Vagina (tissue), 2 donors: ENCODE data around the gene NKPD1.

Experiments used
- POLR2A ChIP-seq, 2 donors: fragments of 450-650 bp; IDR thresholded peaks; one replicate each; pipeline ENCODE4 v1.6.1; 2017; ENCODE audit warnings: antibody characterized with exemption in 2 of 2, mild to moderate bottlenecking in 2 of 2, moderate library complexity in 2 of 2
- POLR2AphosphoS5 ChIP-seq, 2 donors: sonication (generic); formaldehyde crosslinking; IDR thresholded peaks; one replicate each; pipeline ENCODE4 v1.9.0; 2017; ENCODE audit warnings: antibody characterized with exemption in 2 of 2, mild to moderate bottlenecking in 2 of 2, low read depth in 1 of 2; ENCODE audit not compliant: insufficient read depth in 1 of 2
- TF ChIP-seq, protein P1 (sequence below), 3 experiments: fragments of 450-650 bp in 2 of 3; fragments of 200-600 bp in 1 of 3; sonication (generic) in 1 of 3; IDR thresholded peaks; one replicate each; pipeline ENCODE4 v1.5.1; 2017 to 2019; ENCODE audit warnings: antibody characterized with exemption in 3 of 3, mild to moderate bottlenecking in 2 of 3, moderate library complexity in 2 of 3

DNA sequence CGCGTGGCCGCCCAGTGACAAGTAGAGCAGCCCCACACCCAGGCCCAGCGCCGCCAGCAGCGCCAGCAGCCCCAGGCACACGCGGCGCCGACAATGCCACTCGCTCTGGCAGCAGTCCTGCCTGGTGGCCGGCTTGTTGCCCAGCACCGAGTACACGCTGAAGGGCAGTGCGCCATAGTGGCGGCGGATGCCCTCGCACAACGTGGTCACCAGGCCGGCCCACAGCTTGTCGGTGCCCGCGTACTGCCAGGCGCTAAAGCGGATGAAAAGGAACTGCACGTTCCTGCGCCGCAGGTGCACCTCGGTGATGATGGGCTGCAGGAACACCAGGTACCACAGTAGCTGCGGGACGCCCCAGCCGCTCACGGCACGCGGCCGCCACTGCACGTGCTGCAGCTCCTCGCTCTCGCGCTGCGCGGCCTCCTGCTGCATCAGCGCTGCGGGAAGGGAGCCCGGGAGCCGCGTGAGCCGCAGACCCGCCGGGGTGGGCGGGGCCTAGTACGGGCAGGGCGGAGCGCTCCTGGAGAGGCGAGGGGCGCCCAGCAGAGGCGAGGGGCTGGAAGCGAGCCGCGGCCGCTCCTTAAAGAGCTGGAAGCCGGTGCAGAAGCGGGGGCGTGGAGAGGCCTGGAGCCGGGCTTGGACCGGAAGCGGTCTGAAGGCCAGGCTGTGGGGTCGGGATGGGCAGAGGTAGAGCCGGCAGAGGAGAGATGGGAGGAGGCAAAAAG lies 7.3 kb downstream of the NKPD1 start:
- TF ChIP-seq, protein P1, sequence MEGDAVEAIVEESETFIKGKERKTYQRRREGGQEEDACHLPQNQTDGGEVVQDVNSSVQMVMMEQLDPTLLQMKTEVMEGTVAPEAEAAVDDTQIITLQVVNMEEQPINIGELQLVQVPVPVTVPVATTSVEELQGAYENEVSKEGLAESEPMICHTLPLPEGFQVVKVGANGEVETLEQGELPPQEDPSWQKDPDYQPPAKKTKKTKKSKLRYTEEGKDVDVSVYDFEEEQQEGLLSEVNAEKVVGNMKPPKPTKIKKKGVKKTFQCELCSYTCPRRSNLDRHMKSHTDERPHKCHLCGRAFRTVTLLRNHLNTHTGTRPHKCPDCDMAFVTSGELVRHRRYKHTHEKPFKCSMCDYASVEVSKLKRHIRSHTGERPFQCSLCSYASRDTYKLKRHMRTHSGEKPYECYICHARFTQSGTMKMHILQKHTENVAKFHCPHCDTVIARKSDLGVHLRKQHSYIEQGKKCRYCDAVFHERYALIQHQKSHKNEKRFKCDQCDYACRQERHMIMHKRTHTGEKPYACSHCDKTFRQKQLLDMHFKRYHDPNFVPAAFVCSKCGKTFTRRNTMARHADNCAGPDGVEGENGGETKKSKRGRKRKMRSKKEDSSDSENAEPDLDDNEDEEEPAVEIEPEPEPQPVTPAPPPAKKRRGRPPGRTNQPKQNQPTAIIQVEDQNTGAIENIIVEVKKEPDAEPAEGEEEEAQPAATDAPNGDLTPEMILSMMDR (IDR thresholded peaks at IDR 0.05), result no peak
- TF ChIP-seq POLR2AphosphoS5 (IDR thresholded peaks at IDR 0.05; ENCODE audit: insufficient read depth in 1 of 2, low read depth in 1 of 2), result no peak
- no peak for TF ChIP-seq POLR2A (IDR thresholded peaks at IDR 0.05)
